Stimulated activated CD4-positive, alpha-beta T cell treated with anti-CD3 and anti-CD28 coated beads, Interleukin-4, amount 100 ng/mL, for 48 hours (primary cell): ENCODE results near the gene LEPROT.
"Not testable (repeated sequence)": the region's sequence is repeated elsewhere in the genome, so short reads cannot be mapped to it uniquely, and the experiment has no call there.

Experiments
- DNase-seq, 2 donors: peaks; one replicate each; pipeline ENCODE4 v3.0.0-alpha.2; 2020; ENCODE audit warnings: low read depth in 2 of 2

LEPROT gene

GRCh38 chr1:65437616-65438015 lies 17.1 kb downstream of the LEPROT start:
- no peak for DNase-seq

- no peak for DNase-seq
These were observed 19.9 kb downstream of the LEPROT start for GRCh38 chr1:65440322-65440900.

- DNase-seq, result no peak
These were observed 20.4 kb downstream of the LEPROT start for GRCh38 chr1:65440915-65441314.

GRCh38 chr1:65441464-65441863 lies 21.0 kb downstream of the LEPROT start:
- DNase-seq, result no peak

GRCh38 chr1:65442442-65442841 lies 22.0 kb downstream of the LEPROT start:
- no peak for DNase-seq

GRCh38 chr1:65443647-65444046 lies 23.2 kb downstream of the LEPROT start:
- no peak for DNase-seq

GRCh38 chr1:65444128-65444640 lies 23.7 kb downstream of the LEPROT start:
- DNase-seq, result no peak

- DNase-seq, result no peak
These were observed 25.4 kb downstream of the LEPROT start for GRCh38 chr1:65445837-65446236.

GRCh38 chr1:65449214-65449823 lies 28.9 kb downstream of the LEPROT start:
- DNase-seq, result no peak

GRCh38 chr1:65455678-65456077 lies 35.2 kb downstream of the LEPROT start:
- not testable (repeated sequence) for DNase-seq

GRCh38 chr1:65456481-65456880 lies 36.0 kb downstream of the LEPROT start:
- no peak for DNase-seq

- DNase-seq, result no peak
These were observed 37.4 kb downstream of the LEPROT start for GRCh38 chr1:65457868-65458267.

GRCh38 chr1:65458730-65459396 lies 38.4 kb downstream of the LEPROT start:
- no peak for DNase-seq

GRCh38 chr1:65459397-65459768 lies 38.9 kb downstream of the LEPROT start:
- DNase-seq, result no peak

GRCh38 chr1:65465837-65466236 lies 45.4 kb downstream of the LEPROT start:
- not testable (repeated sequence) for DNase-seq

GRCh38 chr1:65467536-65467935 lies 47.1 kb downstream of the LEPROT start:
- DNase-seq, result no peak

- no peak for DNase-seq
These were observed 48.8 kb downstream of the LEPROT start for GRCh38 chr1:65469126-65469888.

GRCh38 chr1:65469889-65470340 lies 49.4 kb downstream of the LEPROT start:
- DNase-seq, result no peak

- DNase-seq, result no peak
These were observed 50.3 kb downstream of the LEPROT start for GRCh38 chr1:65470766-65471165.

- no peak for DNase-seq
These were observed 50.9 kb downstream of the LEPROT start for GRCh38 chr1:65471213-65471833.

- no peak for DNase-seq
These were observed 51.4 kb downstream of the LEPROT start for GRCh38 chr1:65471861-65472332.

- DNase-seq, result no peak
These were observed 55.9 kb downstream of the LEPROT start for GRCh38 chr1:65476327-65476726.
